HepG2 (cell line): Measurements from ENCODE around the gene ZNF485.

ENCODE experiments used
- ETV6 ChIP-seq: sonication (generic); formaldehyde crosslinking; conservative IDR thresholded peaks from 2 replicates; pipeline ENCODE4 v1.4.0; 2020; ENCODE audit warnings: missing genetic modification reagents
- KDM4B ChIP-seq: sonication (generic); formaldehyde crosslinking; IDR thresholded peaks from 2 replicates; pipeline ENCODE4 v1.4.0; 2020; ENCODE audit warnings: missing genetic modification reagents
- MXI1 ChIP-seq: IDR thresholded peaks from 3 replicates; pipeline ENCODE4 v1.6.1; 2012; ENCODE audit warnings: low read depth, low read length, inconsistent platforms, borderline replicate concordance
- POLR2AphosphoS5 ChIP-seq: IDR thresholded peaks from 2 replicates; pipeline ENCODE4 v1.6.1; 2012; ENCODE audit warnings: low read depth, low read length
- RFX1 ChIP-seq: fragments of 450-650 bp; IDR thresholded peaks from 2 replicates; pipeline ENCODE4 v1.6.1; 2017
- ZNF761 ChIP-seq: sonication (generic); formaldehyde crosslinking; conservative IDR thresholded peaks from 2 replicates; pipeline ENCODE4 v1.4.0; 2020; ENCODE audit warnings: mild to moderate bottlenecking, missing genetic modification reagents
- ZNF770 ChIP-seq: sonication (generic); formaldehyde crosslinking; IDR thresholded peaks from 2 replicates; pipeline ENCODE4 v1.5.0; 2020; ENCODE audit warnings: mild to moderate bottlenecking, missing genetic modification reagents
- TF ChIP-seq, protein P1 (sequence below): sonication (generic); formaldehyde crosslinking; IDR thresholded peaks from 2 replicates; pipeline ENCODE4 v1.5.1; 2020; ENCODE audit warnings: mild to moderate bottlenecking, missing genetic modification reagents, borderline replicate concordance
- TF ChIP-seq, protein P2 (sequence below): sonication (generic); formaldehyde crosslinking; IDR thresholded peaks from 2 replicates; pipeline ENCODE4 v1.4.0; 2020; ENCODE audit warnings: missing genetic modification reagents

DNA sequence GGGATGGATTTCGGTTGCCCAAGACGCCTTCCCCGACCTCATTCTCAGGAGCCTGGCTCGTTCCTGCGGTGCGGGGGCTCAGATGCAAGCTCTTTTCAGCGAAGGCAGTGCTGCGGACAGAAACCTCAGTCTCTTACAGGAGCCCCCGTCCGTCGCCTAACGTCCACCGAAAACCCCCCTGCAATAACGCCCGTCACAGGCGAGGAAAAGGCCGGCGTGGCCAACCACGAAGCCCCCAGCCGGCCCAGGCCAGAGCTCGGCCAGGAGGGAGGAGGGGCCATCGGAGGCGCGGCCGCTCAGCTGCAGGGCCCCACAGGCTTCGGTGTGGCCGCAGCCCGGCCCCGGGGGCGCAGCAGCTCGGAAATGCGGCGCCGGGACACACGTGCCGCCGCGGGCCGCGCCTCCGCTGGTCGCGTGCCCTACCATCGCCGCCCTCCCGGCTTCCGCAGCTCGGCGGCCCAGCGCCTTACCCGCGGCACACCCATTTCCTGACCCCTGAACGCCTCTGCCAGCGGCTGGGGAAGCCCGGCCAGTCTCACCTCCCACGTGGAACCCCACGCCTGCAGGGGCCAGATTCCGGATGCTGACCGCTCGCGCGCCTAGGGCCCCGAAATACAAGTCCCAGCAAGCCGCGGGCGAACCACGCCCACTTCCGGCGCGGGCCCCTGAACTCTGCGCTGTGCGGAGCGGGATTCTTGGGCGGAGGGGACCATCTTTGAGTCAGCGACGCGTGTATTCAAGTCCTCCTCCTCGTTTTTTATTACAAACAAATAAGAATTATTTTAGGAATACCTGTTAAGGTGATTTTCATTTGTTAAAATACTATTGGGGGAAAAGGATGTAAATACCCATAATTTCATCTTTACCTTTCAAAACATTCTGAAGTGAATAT, 32.0 kb upstream of the ZNF485 start, which contains the start of gene ZNF239:
- TF ChIP-seq KDM4B (CRISPR knock-in tag) (no peak), POLR2AphosphoS5 (no peak), ZNF770 (CRISPR knock-in tag) (no peak), ZNF761 (no peak), MXI1 (no peak), ETV6 (CRISPR knock-in tag) (no peak), RFX1 (no peak)
- TF ChIP-seq, protein P1, sequence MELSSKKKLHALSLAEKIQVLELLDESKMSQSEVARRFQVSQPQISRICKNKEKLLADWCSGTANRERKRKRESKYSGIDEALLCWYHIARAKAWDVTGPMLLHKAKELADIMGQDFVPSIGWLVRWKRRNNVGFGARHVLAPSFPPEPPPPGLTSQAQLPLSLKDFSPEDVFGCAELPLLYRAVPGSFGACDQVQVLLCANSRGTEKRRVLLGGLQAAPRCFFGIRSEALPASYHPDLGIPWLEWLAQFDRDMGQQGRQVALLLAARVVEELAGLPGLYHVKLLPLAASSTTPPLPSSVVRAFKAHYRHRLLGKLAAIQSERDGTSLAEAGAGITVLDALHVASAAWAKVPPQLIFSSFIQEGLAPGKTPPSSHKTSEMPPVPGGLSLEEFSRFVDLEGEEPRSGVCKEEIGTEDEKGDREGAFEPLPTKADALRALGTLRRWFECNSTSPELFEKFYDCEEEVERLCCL (CRISPR knock-in tag) = no peak
- TF ChIP-seq, protein P2, sequence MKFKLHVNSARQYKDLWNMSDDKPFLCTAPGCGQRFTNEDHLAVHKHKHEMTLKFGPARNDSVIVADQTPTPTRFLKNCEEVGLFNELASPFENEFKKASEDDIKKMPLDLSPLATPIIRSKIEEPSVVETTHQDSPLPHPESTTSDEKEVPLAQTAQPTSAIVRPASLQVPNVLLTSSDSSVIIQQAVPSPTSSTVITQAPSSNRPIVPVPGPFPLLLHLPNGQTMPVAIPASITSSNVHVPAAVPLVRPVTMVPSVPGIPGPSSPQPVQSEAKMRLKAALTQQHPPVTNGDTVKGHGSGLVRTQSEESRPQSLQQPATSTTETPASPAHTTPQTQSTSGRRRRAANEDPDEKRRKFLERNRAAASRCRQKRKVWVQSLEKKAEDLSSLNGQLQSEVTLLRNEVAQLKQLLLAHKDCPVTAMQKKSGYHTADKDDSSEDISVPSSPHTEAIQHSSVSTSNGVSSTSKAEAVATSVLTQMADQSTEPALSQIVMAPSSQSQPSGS (CRISPR knock-in tag) = no peak
